GM12878 (cell line): ENCODE data around the gene TRAPPC12.

Experiments
- CTCF ChIP-seq, 3 experiments: IDR thresholded peaks in 2 of 3; conservative IDR thresholded peaks in 1 of 3; 2 replicates each; pipeline ENCODE4 v1.5.1; 2011; ENCODE audit warnings: low read depth in 3 of 3, low read length in 3 of 3, mild to moderate bottlenecking in 3 of 3, control low read depth in 2 of 3, moderate library complexity in 2 of 3, inconsistent platforms in 1 of 3, mixed read lengths in 1 of 3; ENCODE audit not compliant: control insufficient read depth in 2 of 3, insufficient read depth in 1 of 3; ENCODE audit errors: extremely low read depth in 1 of 3
- EP300 ChIP-seq, 2 experiments: fragments of 150-350 bp in 1 of 2; IDR thresholded peaks; 2 replicates each; pipeline ENCODE4 v1.6.1; 2011 to 2012; ENCODE audit warnings: low read depth in 2 of 2, low read length in 2 of 2, borderline replicate concordance in 1 of 2, improper control_type of control experiment in 1 of 2, inconsistent platforms in 1 of 2; ENCODE audit not compliant: control insufficient read depth in 1 of 2
- ESRRA ChIP-seq: IDR thresholded peaks from 2 replicates; pipeline ENCODE4 v1.6.1; 2012; ENCODE audit warnings: mild to moderate bottlenecking, low read length, improper control_type of control experiment
- KLF5 ChIP-seq: fragments of 450-650 bp; IDR thresholded peaks from 2 replicates; pipeline ENCODE4 v1.6.1; 2014; ENCODE audit warnings: mild to moderate bottlenecking; ENCODE audit not compliant: partially characterized antibody
- PBX3 ChIP-seq: IDR thresholded peaks from 2 replicates; pipeline ENCODE4 v1.6.1; 2011; ENCODE audit warnings: mild to moderate bottlenecking, low read depth, low read length, moderate library complexity; ENCODE audit not compliant: insufficient replicate concordance
- ZZZ3 ChIP-seq: IDR thresholded peaks from 2 replicates; pipeline ENCODE4 v1.6.1; 2011; ENCODE audit warnings: low read depth; ENCODE audit not compliant: control insufficient read depth, insufficient read length

GRCh38 chr2:3485166-3485565, 105.7 kb downstream of the TRAPPC12 start:
- TF ChIP-seq ZZZ3: no peak
- no peak for TF ChIP-seq CTCF (IDR thresholded peaks at IDR 0.05 in 2 of 3, conservative IDR thresholded peaks at IDR 0.05 in 1 of 3; ENCODE audit: control insufficient read depth in 2 of 3, extremely low read depth in 1 of 3, insufficient read depth in 1 of 3, low read depth in 3 of 3, low read length in 3 of 3)
- TF ChIP-seq KLF5: no peak
- no peak for TF ChIP-seq ESRRA
- TF ChIP-seq EP300 (IDR thresholded peaks at IDR 0.05; ENCODE audit: borderline replicate concordance in 1 of 2, control insufficient read depth in 1 of 2, low read depth in 2 of 2, low read length in 2 of 2): no peak
- TF ChIP-seq PBX3: no peak
